GM18867 (cell line): ENCODE measurements around the gene NCBP1.

Experiments used
- ATAC-seq: cut with Tn5 transposase; IDR thresholded peaks from one replicate; pipeline ENCODE4 v1.9.1; 2021; ENCODE audit warnings: mild to moderate bottlenecking, moderate library complexity; ENCODE audit not compliant: unreplicated experiment

NCBP1 gene

GRCh38 chr9:97625620-97626019, 8.0 kb upstream of the NCBP1 start:
- ATAC-seq = no peak

DNA sequence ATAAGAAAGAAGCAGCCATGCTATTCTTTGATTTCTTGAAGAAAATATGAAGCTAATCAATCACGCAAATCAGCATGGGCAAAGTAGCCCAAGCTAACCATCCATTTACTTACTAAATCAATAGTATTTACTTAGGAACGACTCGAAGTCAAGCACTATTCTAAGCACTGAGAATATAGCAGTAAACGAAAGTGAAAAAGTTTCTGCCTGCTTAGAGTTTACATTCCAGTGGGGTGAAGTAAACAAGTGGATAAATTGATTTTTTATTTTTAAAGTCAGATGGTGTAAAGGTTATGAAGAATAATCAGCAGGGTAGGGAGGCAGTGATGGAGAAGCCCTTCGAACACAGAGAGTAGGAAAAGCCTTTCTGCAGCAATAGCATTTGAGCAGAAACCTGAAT, 6.0 kb upstream of the NCBP1 start:
- no peak for ATAC-seq

- no peak for ATAC-seq
Observed at GRCh38 chr9:97628668-97629067, 5.0 kb upstream of the NCBP1 start.

GRCh38 chr9:97629156-97629555, 4.5 kb upstream of the NCBP1 start:
- no peak for ATAC-seq

- no peak for ATAC-seq
Observed at GRCh38 chr9:97630591-97630990, 3.0 kb upstream of the NCBP1 start.

DNA sequence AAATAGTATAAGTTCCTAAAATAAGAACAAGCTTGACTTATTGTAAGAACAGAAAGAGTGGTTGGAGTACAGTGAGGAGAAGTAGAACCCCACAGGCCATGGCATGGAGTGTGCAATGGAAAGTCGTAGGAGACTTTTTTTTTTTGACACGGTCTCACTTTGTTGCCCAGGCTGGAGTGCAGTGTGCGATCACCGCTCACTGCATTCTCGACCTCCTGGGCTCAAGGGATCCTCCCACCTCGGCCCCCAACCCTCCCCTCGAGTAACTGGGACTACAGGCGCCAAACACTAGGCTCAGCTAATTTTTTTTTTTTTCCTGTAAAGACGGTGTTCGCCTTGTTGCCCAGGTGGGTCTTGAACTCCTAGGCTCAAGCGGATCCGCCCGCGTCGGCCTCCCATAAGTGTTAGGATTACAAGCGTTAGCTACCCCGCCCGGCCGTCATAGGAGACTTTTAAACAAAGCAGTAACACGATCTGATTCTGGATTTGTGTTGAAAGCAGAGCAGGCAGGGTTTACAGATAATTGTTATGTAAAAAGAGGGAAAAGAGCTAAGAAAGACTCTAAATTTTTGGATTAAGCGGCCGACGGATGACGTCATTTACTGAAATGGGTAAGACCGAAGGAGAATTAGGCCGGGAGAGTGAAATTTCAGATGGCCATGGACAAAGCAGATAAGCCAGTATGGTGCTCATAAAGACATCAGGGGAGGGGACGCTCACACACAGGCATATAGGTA, 1.2 kb upstream of the NCBP1 start:
- ATAC-seq = peak; percentile 11

DNA sequence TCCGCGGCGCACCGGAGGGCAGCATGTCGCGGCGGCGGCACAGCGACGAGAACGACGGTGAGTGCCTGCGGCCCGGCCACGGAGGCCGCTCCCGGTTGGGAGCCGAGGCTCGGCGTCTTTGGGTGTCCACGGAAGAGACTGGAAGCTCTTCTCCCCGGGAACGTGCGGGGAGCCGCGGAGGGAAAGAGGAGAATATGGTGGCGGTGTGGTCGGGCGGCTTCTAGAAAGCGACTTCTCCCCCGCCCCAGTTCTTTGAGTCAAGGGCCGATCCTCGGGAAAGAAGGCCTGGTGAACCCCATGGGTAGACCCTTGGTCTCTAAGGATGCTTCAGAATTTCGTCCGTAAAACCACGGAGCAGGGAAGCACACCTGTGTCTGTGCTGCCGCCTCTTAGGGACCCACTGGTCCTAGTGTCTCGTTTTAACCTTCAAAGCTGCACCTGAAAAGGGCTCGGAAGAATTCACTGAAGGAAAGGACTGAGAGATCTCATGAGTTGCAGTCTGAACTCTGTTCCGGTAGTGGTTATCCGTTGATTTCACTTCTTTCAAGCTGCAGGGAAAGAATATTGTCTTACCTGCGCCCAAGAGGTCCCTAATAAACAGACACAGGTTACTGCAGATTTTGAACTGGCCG, 354 bp downstream of the NCBP1 start:
- peak; percentile 1 for ATAC-seq

GRCh38 chr9:97635026-97635425, 1.4 kb downstream of the NCBP1 start:
- no peak for ATAC-seq

GRCh38 chr9:97636903-97637302, 3.3 kb downstream of the NCBP1 start:
- no peak for ATAC-seq

DNA sequence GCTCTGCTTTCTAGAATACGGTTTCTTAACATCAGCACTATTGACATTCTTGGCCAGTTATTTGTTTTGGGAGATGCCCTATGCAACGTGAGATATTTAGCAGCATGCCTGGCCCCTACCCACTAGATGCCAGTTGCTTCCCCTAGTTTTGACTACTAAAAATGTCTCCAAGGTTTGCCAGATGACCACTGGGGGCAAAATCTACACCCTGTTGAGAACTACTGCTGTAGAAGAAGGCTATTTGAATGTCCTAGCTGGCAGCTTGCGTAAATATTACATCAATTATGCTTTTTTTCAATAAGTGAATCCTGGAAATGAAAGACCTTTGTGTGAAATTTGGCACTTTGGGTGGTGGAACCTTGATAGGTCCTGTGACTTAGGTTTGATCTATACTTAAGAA, 5.0 kb downstream of the NCBP1 start:
- ATAC-seq = no peak

GRCh38 chr9:97640325-97640724, 6.7 kb downstream of the NCBP1 start:
- no peak for ATAC-seq

- no peak for ATAC-seq
Observed at GRCh38 chr9:97645720-97646119, 12.1 kb downstream of the NCBP1 start.

- ATAC-seq = no peak
Observed at GRCh38 chr9:97647996-97648395, 14.4 kb downstream of the NCBP1 start.

DNA sequence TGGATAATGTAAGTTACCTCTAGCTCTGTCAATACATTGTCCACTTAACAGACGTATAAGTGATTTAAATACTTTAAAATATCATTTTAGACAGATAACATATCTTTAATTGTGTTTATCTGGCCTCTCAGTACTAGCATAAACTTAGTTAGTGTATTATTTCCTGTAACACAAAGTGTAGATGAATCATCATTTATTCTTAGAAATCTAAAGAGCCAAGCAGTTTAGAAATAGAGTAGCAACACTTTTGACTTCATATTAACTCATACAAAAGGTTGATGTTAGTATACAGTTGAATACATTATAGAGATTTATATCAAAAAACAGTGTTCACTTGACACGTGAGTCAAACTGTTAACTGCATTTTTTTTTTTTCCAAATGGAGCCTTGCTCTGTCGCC, 18.0 kb downstream of the NCBP1 start:
- ATAC-seq = no peak

GRCh38 chr9:97658707-97659106, 25.1 kb downstream of the NCBP1 start:
- ATAC-seq = no peak

DNA sequence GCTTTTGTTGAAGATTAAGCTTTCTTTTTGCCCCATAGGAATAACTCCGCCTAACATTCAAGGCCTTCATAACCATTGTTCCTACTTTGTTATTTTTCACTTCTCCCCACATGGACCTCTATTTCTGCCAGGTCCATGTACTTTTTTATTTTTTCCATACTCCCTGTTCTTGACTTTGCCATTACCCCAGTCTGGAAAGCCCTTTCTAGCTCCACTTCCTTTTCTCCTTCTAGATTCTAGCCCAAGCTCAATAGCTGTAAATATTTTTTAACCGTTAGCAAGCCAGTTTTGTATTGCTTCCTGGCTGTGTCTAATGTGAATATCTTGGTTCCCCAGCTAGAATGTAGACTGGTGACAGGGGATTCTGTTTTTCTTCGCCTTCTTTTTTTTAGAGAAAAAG, 26.1 kb downstream of the NCBP1 start:
- ATAC-seq = no peak

GRCh38 chr9:97660340-97660739, 26.7 kb downstream of the NCBP1 start:
- no peak for ATAC-seq

DNA sequence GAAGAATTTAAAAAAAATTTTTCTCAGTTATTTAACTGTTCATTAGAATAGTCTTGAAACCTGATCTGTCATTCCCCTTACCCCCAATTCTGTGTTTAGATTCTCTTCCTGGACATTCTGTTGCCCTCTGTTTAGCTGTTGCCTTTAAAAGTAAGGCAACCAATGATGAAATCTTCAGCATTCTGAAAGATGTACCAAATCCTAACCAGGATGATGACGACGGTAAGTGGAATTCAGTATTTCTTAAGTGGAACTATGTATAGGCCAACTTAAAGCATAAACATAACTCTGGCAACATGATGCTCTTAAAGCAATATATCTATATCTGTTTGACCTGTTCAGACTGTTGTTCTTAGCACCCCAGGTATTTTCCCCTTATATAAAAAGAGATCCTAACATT, 27.2 kb downstream of the NCBP1 start:
- no peak for ATAC-seq

- no peak for ATAC-seq
Observed at GRCh38 chr9:97665742-97666141, 32.1 kb downstream of the NCBP1 start.

DNA sequence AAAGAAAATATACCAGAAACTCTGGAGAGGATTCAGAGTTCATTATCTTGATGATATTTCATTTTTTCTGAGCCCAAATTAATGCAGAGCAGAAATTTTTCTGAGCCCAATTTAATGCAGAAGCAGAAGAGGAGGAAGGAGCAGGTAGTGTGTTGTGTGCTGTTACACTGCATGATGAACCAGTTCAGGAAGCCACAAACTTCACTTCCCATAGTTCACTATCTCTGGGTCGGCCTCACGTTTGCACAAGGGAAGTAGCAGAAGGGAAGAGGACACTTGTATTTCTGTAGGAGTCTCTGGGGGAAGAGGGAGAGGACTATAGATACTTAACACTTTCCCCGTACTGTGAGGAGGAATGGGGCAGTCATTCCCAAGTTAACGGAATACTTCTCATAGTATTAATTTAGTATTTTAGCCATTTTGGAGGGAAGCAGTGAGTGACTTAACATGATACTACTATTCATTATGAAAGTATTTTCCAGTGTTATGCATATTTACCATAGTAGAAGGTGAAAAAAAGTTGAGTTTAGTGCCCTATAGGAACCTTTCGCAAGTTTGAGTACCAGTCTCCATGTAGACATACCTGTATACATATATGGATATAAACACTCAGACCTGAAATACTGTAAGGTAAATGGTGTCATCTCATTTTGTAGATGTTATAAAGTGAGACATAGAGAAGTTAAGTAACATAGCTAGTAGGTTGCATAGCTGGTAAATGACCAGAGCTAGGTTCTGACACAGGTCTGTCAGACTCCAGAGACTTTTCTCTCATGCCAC, 33.5 kb downstream of the NCBP1 start:
- ATAC-seq = no peak

GRCh38 chr9:97668485-97668884, 34.9 kb downstream of the NCBP1 start:
- ATAC-seq = no peak

GRCh38 chr9:97670586-97670985, 37.0 kb downstream of the NCBP1 start:
- ATAC-seq = no peak
